PC-9 (cell line): ENCODE data around the gene ADAMTS6. TPM values are rescaled to one million over a fixed set of nuclear protein-coding genes. Genes with fewer than 3 reads are reported as not detected.
A peak's percentile ranks its signal among the peaks of the same experiment; 100 is the strongest.

Source experiments
- BruUV-seq: library from RNA; stranded (reverse); fragments of 400-500 nt; replicated peaks from 2 replicates; lab custom pipeline; 2021; lab: Mats Ljungman, UMichigan
- CTCF ChIA-PET: fragments of 300-600 bp; sonication (Branson Sonifier 250); formaldehyde crosslinking; loops from one replicate; lab custom pipeline; 2022; ENCODE audit warnings: antibody characterized with exemption; lab: Charles Lee
- POLR2A ChIA-PET: fragments of 300-600 bp; sonication (Branson Sonifier 250); formaldehyde crosslinking; loops from one replicate; lab custom pipeline; 2022; ENCODE audit warnings: antibody characterized with exemption; ENCODE audit not compliant: unreplicated experiment; lab: Charles Lee
- DNase-seq, 2 experiments: peaks; one replicate each; pipeline versions ENCODE4 v3.0.0 to v3.0.0-alpha.2; 2015 to 2022; ENCODE audit warnings: mixed read lengths in 1 of 2
- H2AFZ ChIP-seq: fragments of 200-600 bp; sonication (generic); 2 replicates; pipeline ENCODE4 v1.8.1; 2017; ENCODE audit warnings: antibody characterized with exemption
- H3F3A ChIP-seq: fragments of 200-600 bp; sonication (generic); 2 replicates; pipeline ENCODE4 v1.8.1; 2017; ENCODE audit warnings: antibody characterized with exemption, mild to moderate bottlenecking, low read depth; ENCODE audit not compliant: insufficient read depth
- H3K27ac ChIP-seq: fragments of 200-600 bp; sonication (generic); 2 replicates; pipeline ENCODE4 v1.6.1; 2016; ENCODE audit warnings: mixed run types
- H3K27me3 ChIP-seq: fragments of 200-600 bp; sonication (generic); 2 replicates; pipeline ENCODE4 v1.6.1; 2016; ENCODE audit warnings: low read depth, mixed run types; ENCODE audit not compliant: insufficient read depth
- H3K36me3 ChIP-seq: fragments of 200-600 bp; sonication (generic); 2 replicates; pipeline ENCODE4 v1.6.1; 2016; ENCODE audit warnings: low read depth, mixed run types
- H3K4me1 ChIP-seq: fragments of 200-600 bp; sonication (generic); replicated peaks from 2 replicates; pipeline ENCODE4 v1.6.1; 2016; ENCODE audit warnings: mixed run types; ENCODE audit not compliant: insufficient read depth
- H3K4me2 ChIP-seq: fragments of 200-600 bp; sonication (generic); 2 replicates; pipeline ENCODE4 v1.6.1; 2017; ENCODE audit warnings: mixed run types
- H3K4me3 ChIP-seq: fragments of 200-600 bp; sonication (generic); 2 replicates; pipeline ENCODE4 v1.6.1; 2016; ENCODE audit warnings: mixed run types
- H3K79me2 ChIP-seq: fragments of 200-600 bp; sonication (generic); 2 replicates; pipeline ENCODE4 v1.6.1; 2017; ENCODE audit warnings: low read depth, mixed run types
- H3K9me2 ChIP-seq: fragments of 200-600 bp; sonication (generic); 2 replicates; pipeline ENCODE4 v1.8.1; 2017; ENCODE audit warnings: mild to moderate bottlenecking; ENCODE audit not compliant: insufficient read depth
- H3K9me3 ChIP-seq: fragments of 200-600 bp; sonication (generic); 2 replicates; pipeline ENCODE4 v1.8.1; 2016; ENCODE audit warnings: low read depth; ENCODE audit not compliant: insufficient read depth
- H4K20me1 ChIP-seq: fragments of 200-600 bp; sonication (generic); 2 replicates; pipeline ENCODE4 v1.8.1; 2017; ENCODE audit not compliant: insufficient read depth
- CTCF ChIP-seq: fragments of 200-600 bp; sonication (generic); conservative IDR thresholded peaks from 2 replicates; pipeline ENCODE4 v1.6.1; 2017; ENCODE audit warnings: mixed run types, antibody characterized with exemption, mild to moderate bottlenecking, moderate library complexity
- EZH2 ChIP-seq: fragments of 200-600 bp; sonication (generic); IDR thresholded peaks from 2 replicates; pipeline ENCODE4 v1.8.0; 2017; ENCODE audit warnings: antibody characterized with exemption, low read depth
- intact Hi-C: fragments of 100-400 bp; cut with micrococcal nuclease; formaldehyde crosslinking; loops from one replicate; pipeline ENCODE4 v1.10.0; 2022; ENCODE audit not compliant: unreplicated experiment
- total RNA-seq: library from RNA; stranded (reverse); gene quantifications from 2 replicates; pipeline ENCODE4 v1.2.3, GENCODE V29; 2021

ADAMTS6 gene
- total RNA-seq, 1 experiment from 2014 or later, result 1.4 TPM

GRCh38 chr5:65299861-65300260 lies 181.9 kb downstream of the ADAMTS6 start:
- no peak overlapping the region for H3K27ac ChIP-seq
- no peaks in the 10 kb centered on the region for H4K20me1 ChIP-seq
- H3K9me3 ChIP-seq, result no peaks in the 10 kb centered on the region
- intact Hi-C loops, result no loop called here
- no peaks in the 10 kb centered on the region for H3K4me1 ChIP-seq
- H3K27me3 ChIP-seq, result no peaks in the 10 kb centered on the region
- no peak for DNase-seq
- ChIA-PET POLR2A (no interaction called here), CTCF (no interaction called here)
- H2AFZ ChIP-seq, result no peak overlapping the region; the same call in 1 of the 2 replicates
- H3K36me3 ChIP-seq, result no peaks in the 10 kb centered on the region
- TF ChIP-seq EZH2, result no peak
- no peak for TF ChIP-seq CTCF
- H3K9me2 ChIP-seq, result no peaks in the 10 kb centered on the region; the same call in 1 of the 2 replicates
- H3K4me3 ChIP-seq, result no peak overlapping the region
- no TSS peak for BruUV-seq
- no peak overlapping the region for H3K4me2 ChIP-seq
- no peaks in the 10 kb centered on the region for H3K79me2 ChIP-seq
- no peaks in the 10 kb centered on the region for H3F3A ChIP-seq

GRCh38 chr5:65296067-65296466 lies 185.7 kb downstream of the ADAMTS6 start:
- intact Hi-C loops, result no loop called here
- Histone ChIP-seq H3K79me2 (no peaks in the 10 kb centered on the region), H3K36me3 (no peaks in the 10 kb centered on the region), H3K27ac (no peak overlapping the region), H3K9me2 (no peaks in the 10 kb centered on the region; the same call in 1 of the 2 replicates), H3K9me3 (no peaks in the 10 kb centered on the region), H3K27me3 (no peaks in the 10 kb centered on the region), H3K4me3 (no peak overlapping the region), H2AFZ (no peak overlapping the region), H3F3A (no peaks in the 10 kb centered on the region), H3K4me1 (no peaks in the 10 kb centered on the region), H4K20me1 (no peaks in the 10 kb centered on the region), H3K4me2 (no peak overlapping the region)
- DNase-seq, result no peak
- no TSS peak for BruUV-seq
- TF ChIP-seq EZH2, result no peak
- no peak for TF ChIP-seq CTCF
- ChIA-PET POLR2A (no interaction called here), CTCF (no interaction called here)

GRCh38 chr5:65292196-65292595 lies 189.5 kb downstream of the ADAMTS6 start:
- Histone ChIP-seq H3K4me3 (no peak overlapping the region), H3K9me3 (no peaks in the 10 kb centered on the region), H3K4me2 (no peak overlapping the region), H3K27me3 (no peaks in the 10 kb centered on the region), H3K27ac (no peak overlapping the region), H3K9me2 (no peaks in the 10 kb centered on the region), H3K79me2 (no peaks in the 10 kb centered on the region), H2AFZ (peak overlapping the region; percentile 34; the same call in 1 of the 2 replicates), H4K20me1 (no peaks in the 10 kb centered on the region), H3K36me3 (no peaks in the 10 kb centered on the region), H3K4me1 (no peaks in the 10 kb centered on the region), H3F3A (no peaks in the 10 kb centered on the region)
- intact Hi-C loops, result no loop called here
- no peak for TF ChIP-seq EZH2
- no peak for TF ChIP-seq CTCF
- BruUV-seq, result no TSS peak
- CTCF ChIA-PET, result no interaction called here
- no peak for DNase-seq
- POLR2A ChIA-PET, result no interaction called here
